PC-9 (cell line): ENCODE data around the gene CD22. TPM values are rescaled to one million over a fixed set of nuclear protein-coding genes. Genes with fewer than 3 reads are reported as not detected.

ENCODE experiments used
- BruUV-seq: library from RNA; stranded (reverse); fragments of 400-500 nt; replicated peaks from 2 replicates; lab custom pipeline; 2021; lab: Mats Ljungman, UMichigan
- CTCF ChIA-PET: fragments of 300-600 bp; sonication (Branson Sonifier 250); formaldehyde crosslinking; loops from one replicate; lab custom pipeline; 2022; ENCODE audit warnings: antibody characterized with exemption; lab: Charles Lee
- POLR2A ChIA-PET: fragments of 300-600 bp; sonication (Branson Sonifier 250); formaldehyde crosslinking; loops from one replicate; lab custom pipeline; 2022; ENCODE audit warnings: antibody characterized with exemption; ENCODE audit not compliant: unreplicated experiment; lab: Charles Lee
- DNase-seq, 2 experiments: peaks; one replicate each; pipeline versions ENCODE4 v3.0.0 to v3.0.0-alpha.2; 2015 to 2022; ENCODE audit warnings: mixed read lengths in 1 of 2
- H2AFZ ChIP-seq: fragments of 200-600 bp; sonication (generic); 2 replicates; pipeline ENCODE4 v1.8.1; 2017; ENCODE audit warnings: antibody characterized with exemption
- H3F3A ChIP-seq: fragments of 200-600 bp; sonication (generic); 2 replicates; pipeline ENCODE4 v1.8.1; 2017; ENCODE audit warnings: antibody characterized with exemption, mild to moderate bottlenecking, low read depth; ENCODE audit not compliant: insufficient read depth
- H3K27ac ChIP-seq: fragments of 200-600 bp; sonication (generic); 2 replicates; pipeline ENCODE4 v1.6.1; 2016; ENCODE audit warnings: mixed run types
- H3K27me3 ChIP-seq: fragments of 200-600 bp; sonication (generic); 2 replicates; pipeline ENCODE4 v1.6.1; 2016; ENCODE audit warnings: low read depth, mixed run types; ENCODE audit not compliant: insufficient read depth
- H3K36me3 ChIP-seq: fragments of 200-600 bp; sonication (generic); 2 replicates; pipeline ENCODE4 v1.6.1; 2016; ENCODE audit warnings: low read depth, mixed run types
- H3K4me1 ChIP-seq: fragments of 200-600 bp; sonication (generic); replicated peaks from 2 replicates; pipeline ENCODE4 v1.6.1; 2016; ENCODE audit warnings: mixed run types; ENCODE audit not compliant: insufficient read depth
- H3K4me2 ChIP-seq: fragments of 200-600 bp; sonication (generic); 2 replicates; pipeline ENCODE4 v1.6.1; 2017; ENCODE audit warnings: mixed run types
- H3K4me3 ChIP-seq: fragments of 200-600 bp; sonication (generic); 2 replicates; pipeline ENCODE4 v1.6.1; 2016; ENCODE audit warnings: mixed run types
- H3K79me2 ChIP-seq: fragments of 200-600 bp; sonication (generic); 2 replicates; pipeline ENCODE4 v1.6.1; 2017; ENCODE audit warnings: low read depth, mixed run types
- H3K9me2 ChIP-seq: fragments of 200-600 bp; sonication (generic); 2 replicates; pipeline ENCODE4 v1.8.1; 2017; ENCODE audit warnings: mild to moderate bottlenecking; ENCODE audit not compliant: insufficient read depth
- H3K9me3 ChIP-seq: fragments of 200-600 bp; sonication (generic); 2 replicates; pipeline ENCODE4 v1.8.1; 2016; ENCODE audit warnings: low read depth; ENCODE audit not compliant: insufficient read depth
- H4K20me1 ChIP-seq: fragments of 200-600 bp; sonication (generic); 2 replicates; pipeline ENCODE4 v1.8.1; 2017; ENCODE audit not compliant: insufficient read depth
- CTCF ChIP-seq: fragments of 200-600 bp; sonication (generic); conservative IDR thresholded peaks from 2 replicates; pipeline ENCODE4 v1.6.1; 2017; ENCODE audit warnings: mixed run types, antibody characterized with exemption, mild to moderate bottlenecking, moderate library complexity
- EZH2 ChIP-seq: fragments of 200-600 bp; sonication (generic); IDR thresholded peaks from 2 replicates; pipeline ENCODE4 v1.8.0; 2017; ENCODE audit warnings: antibody characterized with exemption, low read depth
- intact Hi-C: fragments of 100-400 bp; cut with micrococcal nuclease; formaldehyde crosslinking; loops from one replicate; pipeline ENCODE4 v1.10.0; 2022; ENCODE audit not compliant: unreplicated experiment
- total RNA-seq: library from RNA; stranded (reverse); gene quantifications from 2 replicates; pipeline ENCODE4 v1.2.3, GENCODE V29; 2021

The CD22 gene
- total RNA-seq, 1 experiment from 2014 or later: 29.8 TPM

DNA sequence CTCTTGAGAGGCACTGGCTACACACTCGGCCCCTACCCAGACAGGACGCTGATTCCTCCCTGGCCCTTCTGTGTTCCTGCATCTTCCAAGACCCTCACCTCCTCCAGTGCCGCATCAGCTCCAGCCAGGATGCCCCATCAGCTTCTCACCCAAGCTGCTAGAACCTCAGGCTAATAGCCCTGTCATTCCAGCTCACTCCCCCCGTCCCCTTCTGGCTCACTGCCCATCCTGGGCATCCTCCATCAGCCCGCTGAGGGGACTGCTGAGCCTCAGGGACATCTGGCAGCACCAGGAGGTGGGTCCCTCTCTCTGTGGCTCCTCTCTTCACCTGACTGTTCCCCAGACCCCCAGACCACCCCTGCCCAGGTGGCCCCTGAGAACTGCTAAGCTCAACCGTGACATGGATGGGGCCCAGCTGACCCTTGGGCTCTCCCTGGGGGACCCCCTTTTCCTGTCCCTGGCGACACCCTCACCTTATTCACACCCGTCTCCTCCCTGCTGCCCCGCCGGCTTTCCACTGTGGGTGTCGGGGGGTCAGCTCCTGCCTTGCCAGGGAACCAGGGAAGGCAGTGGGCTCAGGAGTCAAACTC lies 34.1 kb downstream of the CD22 start:
- Histone ChIP-seq H3K9me3 (no peaks in the 10 kb centered on the region), H3F3A (no peaks in the 10 kb centered on the region), H2AFZ (no peak overlapping the region), H3K4me1 (no peaks in the 10 kb centered on the region), H3K36me3 (no peaks in the 10 kb centered on the region), H4K20me1 (no peaks in the 10 kb centered on the region), H3K27ac (no peak overlapping the region), H3K9me2 (no peaks in the 10 kb centered on the region), H3K27me3 (peaks cover 20% of the 10 kb centered on the region), H3K4me2 (no peak overlapping the region), H3K4me3 (no peak overlapping the region), H3K79me2 (no peaks in the 10 kb centered on the region)
- BruUV-seq: no TSS peak
- ChIA-PET POLR2A (no interaction called here), CTCF (no interaction called here)
- DNase-seq: no peak
- intact Hi-C loops: no loop called here
- TF ChIP-seq CTCF (no peak), EZH2 (no peak)

- no TSS peak for BruUV-seq
- CTCF ChIA-PET: no interaction called here
Observed at GRCh38 chr19:35363711-35364425, 34.9 kb downstream of the CD22 start.

DNA sequence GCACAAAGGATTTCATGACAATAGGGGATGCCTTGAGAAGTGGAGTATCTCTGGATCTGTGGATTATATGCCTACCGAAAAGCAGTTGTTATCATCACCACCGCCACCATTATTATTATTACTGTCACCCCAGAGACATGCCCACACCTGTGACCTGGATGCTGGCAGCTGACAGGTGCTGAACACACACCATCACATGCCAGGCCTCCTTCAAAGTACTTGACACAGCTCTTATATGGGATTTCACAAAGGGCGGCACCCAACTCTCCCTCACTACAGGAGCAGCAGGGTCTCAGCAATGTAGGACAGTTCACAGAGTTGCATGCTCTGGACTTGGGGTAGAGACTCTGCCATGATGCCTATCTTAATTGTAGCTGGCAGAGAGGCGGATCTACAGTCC lies 36.3 kb downstream of the CD22 start:
- POLR2A ChIA-PET: no interaction called here
- Histone ChIP-seq H3K4me2 (no peak overlapping the region), H3K27ac (no peak overlapping the region), H3F3A (no peaks in the 10 kb centered on the region), H3K27me3 (peaks cover 22% of the 10 kb centered on the region), H4K20me1 (no peaks in the 10 kb centered on the region), H3K4me1 (no peaks in the 10 kb centered on the region), H3K9me2 (no peaks in the 10 kb centered on the region), H2AFZ (no peak overlapping the region), H3K4me3 (no peak overlapping the region), H3K9me3 (no peaks in the 10 kb centered on the region), H3K79me2 (no peaks in the 10 kb centered on the region), H3K36me3 (no peaks in the 10 kb centered on the region)
- TF ChIP-seq CTCF (no peak), EZH2 (no peak)
- intact Hi-C loops: no loop called here
- CTCF ChIA-PET: no interaction called here
- no peak for DNase-seq
- no TSS peak for BruUV-seq

More at GRCh38 chr19:35363711-35364425, 34.9 kb downstream of the CD22 start:
- H2AFZ ChIP-seq: no peak overlapping the region
- TF ChIP-seq CTCF (no peak), EZH2 (no peak)
- no peak for DNase-seq
- no peaks in the 10 kb centered on the region for H3K9me2 ChIP-seq
- H3K27ac ChIP-seq: no peak overlapping the region
- H4K20me1 ChIP-seq: no peaks in the 10 kb centered on the region
- no peaks in the 10 kb centered on the region for H3F3A ChIP-seq
- intact Hi-C loops: no loop called here
- POLR2A ChIA-PET: no interaction called here
- no peaks in the 10 kb centered on the region for H3K9me3 ChIP-seq
- H3K4me2 ChIP-seq: no peak overlapping the region
- H3K36me3 ChIP-seq: no peaks in the 10 kb centered on the region
- H3K4me3 ChIP-seq: no peak overlapping the region
- no peaks in the 10 kb centered on the region for H3K4me1 ChIP-seq
- no peaks in the 10 kb centered on the region for H3K79me2 ChIP-seq
- H3K27me3 ChIP-seq: peaks cover 22% of the 10 kb centered on the region
